GM10266 (cell line): ENCODE results near the gene ADD1.
A peak's percentile ranks its signal among the peaks of the same experiment; 100 is the strongest.

ENCODE experiments used
- DNase-seq: peaks from one replicate; pipeline ENCODE4 v3.0.0; 2012; ENCODE audit errors: extremely low spot score
- TF ChIP-seq, protein P1 (sequence below): IDR thresholded peaks from 2 replicates; pipeline ENCODE4 v1.5.1; 2012; ENCODE audit warnings: mild to moderate bottlenecking, low read depth; ENCODE audit not compliant: control insufficient read depth, insufficient read depth; ENCODE audit errors: missing control alignments

Gene ADD1

DNA sequence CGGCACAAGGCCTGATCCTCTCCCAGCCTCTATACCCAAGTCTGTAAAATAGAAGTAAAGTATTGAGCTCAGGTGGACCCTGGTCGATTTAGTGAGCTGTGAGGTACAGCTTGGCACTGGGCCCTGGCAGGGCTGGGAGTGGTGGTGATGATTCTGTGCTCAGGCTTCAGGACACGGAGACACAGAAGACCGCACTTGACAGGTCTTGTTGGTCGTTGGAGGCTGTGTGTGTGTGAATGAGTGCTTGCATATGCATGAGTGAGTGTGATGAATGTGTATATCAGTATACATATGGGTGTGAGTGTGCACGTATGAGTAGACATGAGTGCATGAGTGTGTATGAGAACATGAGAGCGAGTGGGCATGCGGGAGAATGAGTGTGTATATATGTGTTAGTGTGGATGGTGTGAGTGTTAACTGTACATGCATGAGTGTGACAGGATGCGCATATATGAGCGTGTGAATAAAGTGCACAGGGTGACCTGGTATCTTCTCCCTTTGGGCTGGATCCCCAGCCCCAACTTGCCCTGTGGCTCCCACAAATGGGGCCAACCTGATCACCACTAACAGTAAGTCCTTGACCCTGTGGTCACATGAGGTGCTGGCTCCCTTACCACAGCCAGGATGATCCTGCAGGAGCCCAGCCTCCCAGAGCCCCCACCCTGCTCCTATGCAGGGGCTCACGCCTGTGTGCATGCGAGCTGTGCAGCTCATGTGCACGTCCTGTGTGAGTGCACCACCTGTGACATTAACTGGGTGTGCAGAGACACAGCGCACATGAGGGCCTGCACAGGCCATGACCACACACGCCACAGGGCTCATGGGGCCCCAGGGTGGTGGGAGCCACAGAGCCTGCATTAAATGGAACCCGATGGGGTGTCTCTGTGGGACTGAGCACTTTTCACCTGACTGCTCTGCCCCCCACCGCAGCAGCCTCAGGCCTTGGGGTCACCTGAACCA is 29.9 kb upstream of the ADD1 start:
- no peak for DNase-seq
- TF ChIP-seq, protein P1, sequence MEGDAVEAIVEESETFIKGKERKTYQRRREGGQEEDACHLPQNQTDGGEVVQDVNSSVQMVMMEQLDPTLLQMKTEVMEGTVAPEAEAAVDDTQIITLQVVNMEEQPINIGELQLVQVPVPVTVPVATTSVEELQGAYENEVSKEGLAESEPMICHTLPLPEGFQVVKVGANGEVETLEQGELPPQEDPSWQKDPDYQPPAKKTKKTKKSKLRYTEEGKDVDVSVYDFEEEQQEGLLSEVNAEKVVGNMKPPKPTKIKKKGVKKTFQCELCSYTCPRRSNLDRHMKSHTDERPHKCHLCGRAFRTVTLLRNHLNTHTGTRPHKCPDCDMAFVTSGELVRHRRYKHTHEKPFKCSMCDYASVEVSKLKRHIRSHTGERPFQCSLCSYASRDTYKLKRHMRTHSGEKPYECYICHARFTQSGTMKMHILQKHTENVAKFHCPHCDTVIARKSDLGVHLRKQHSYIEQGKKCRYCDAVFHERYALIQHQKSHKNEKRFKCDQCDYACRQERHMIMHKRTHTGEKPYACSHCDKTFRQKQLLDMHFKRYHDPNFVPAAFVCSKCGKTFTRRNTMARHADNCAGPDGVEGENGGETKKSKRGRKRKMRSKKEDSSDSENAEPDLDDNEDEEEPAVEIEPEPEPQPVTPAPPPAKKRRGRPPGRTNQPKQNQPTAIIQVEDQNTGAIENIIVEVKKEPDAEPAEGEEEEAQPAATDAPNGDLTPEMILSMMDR = no peak

DNA sequence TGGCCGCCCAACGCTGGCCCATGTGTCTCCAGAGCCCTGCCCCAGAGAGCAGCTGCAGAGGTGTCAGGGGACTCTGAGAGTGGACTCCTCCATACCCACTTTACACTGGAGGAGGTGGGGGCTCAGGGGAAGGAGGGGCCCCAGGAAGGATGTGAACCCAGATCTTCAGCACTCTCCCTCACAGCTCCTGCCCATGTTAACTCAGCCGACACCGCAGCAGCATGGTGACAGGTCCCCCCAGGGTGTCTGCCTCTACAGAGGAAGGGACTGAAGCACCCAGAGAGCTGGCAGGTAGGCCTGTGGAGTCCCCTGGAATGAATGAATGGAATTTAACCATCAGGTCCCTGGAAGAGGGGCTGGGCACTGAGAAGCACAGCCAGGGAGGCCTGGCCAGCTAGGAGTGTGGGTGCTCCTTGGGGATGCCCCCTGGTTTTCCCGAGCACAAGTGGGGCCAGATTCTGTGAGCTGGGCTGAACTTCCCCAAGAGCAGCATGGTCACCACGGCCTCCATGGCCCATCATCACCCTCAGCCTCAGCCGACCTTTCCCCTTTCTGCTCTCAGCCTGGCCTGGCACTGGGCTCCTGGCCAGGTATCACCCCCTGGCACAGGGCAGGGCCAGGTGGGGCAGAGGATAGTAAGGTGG is 28.9 kb upstream of the ADD1 start:
- TF ChIP-seq, protein P1 = no peak
- DNase-seq = no peak

DNA sequence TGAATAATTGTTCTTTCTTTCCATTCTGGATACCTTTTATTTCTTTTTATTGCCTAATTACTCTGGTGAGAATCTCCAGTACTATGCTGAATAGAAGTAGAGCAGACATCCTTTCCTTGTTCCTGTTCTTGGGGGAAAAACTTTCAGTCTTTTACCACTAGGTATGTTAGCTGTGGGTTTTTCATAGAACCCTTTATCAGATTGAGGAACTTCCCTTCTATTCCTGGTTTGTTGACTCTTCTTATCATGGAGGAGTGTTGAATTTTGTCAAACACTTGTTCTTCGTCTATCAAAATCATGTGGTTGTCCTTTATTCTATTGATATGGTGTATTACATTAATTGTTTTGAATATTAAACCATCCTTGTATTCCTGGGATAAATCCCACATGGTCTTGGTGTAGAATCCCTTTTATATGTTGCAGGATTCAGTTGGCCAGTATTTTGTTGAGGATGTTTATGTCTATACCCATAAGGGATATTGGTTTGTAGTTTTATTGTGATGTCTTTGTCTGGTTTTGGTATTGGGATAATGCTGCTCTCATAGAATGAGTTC is 27.2 kb upstream of the ADD1 start:
- DNase-seq = no peak
- TF ChIP-seq, protein P1 = no peak

DNA sequence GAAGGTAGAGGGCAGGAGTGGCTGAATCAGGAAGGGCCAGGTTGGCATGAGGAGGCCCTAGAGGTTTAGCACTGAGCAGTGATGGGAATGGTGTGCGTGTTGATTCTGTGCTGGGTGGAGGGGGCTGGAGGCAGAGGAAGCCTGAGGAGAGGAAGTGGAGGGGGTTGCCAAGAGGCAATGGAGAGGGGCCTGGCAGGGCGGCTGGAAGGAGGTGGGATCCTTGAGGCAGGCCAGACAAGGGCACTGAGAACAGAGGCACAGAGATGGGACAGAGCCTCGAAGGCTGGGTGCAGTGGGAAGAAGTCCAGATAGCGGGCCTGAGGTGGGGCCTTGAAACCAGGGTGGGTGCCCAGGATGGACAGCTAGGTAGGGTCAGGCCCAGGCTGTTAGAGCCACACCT is 26.5 kb upstream of the ADD1 start:
- DNase-seq = no peak
- TF ChIP-seq, protein P1 = no peak

DNA sequence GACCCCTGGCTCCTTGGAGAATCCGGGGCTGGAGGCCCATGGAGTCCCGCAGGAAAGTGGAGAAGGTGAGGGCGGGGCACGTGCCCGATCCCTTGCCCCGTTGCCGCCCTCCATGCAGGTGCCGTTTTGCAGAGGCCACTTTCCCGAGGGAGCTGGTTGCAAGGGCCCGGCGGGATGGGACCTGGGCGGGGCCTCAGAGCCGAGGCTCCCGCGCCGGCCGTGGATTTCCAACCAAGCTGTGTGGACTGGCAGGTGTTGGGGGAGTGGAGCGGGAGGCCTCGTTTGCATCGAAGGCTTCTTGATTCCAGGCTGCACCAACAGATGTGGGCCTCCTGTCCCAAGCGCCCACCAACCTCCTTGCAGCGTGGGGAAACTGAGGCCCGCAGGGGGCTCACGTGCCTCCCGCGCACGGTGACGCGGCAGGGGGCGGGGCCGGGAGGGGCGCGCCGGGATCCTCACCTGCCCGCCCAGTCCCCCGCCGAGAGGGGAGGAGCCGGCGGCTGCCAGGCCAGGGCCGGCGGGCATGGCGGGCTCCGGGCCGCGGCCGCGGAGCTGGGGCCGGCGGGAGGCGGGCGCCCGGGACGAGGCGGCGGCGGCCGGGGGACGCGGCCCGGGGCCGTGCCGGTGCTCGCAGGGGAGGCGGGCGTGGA is 25.8 kb upstream of the ADD1 start:
- peak; percentile 80 for DNase-seq

DNA sequence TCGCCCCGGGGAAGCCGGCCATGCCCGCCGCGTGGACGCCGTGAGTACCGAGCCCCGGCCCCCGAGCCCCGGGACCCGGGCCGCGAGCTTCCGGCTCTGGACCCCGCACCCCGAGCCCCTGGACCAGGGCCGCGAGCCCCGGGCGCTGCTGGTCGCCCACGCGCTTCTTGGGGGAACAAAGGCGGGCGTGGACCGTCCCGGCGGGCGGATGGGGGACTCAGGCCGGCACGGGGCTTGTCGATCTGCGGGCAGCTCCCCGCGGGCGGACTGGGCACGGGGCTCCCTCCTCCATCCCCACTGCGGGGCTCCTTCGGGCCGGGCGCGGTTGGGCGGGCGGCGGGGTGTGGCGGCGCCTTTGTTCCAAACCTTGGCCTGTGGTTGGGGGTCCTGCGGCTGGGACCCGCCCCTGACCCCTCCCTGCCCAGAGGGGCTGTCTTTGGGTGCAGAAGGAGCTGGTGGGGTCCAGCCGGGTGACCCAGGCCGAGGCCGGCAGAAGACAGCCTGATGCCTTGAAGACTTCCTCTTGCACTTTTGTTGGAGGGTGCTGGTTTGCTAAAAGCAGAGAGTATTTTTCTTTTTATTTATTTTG is 25.2 kb upstream of the ADD1 start:
- DNase-seq = peak; percentile 58
- TF ChIP-seq, protein P1 = no peak

More for the DNA sequence above, 25.8 kb upstream of the ADD1 start:
- TF ChIP-seq, protein P1 = no peak
